Measurements from ENCODE around the gene TANGO6.
"Not testable (repeated sequence)": the region's sequence is repeated elsewhere in the genome, so short reads cannot be mapped to it uniquely, and the experiment has no call there.

TANGO6 gene

DNA sequence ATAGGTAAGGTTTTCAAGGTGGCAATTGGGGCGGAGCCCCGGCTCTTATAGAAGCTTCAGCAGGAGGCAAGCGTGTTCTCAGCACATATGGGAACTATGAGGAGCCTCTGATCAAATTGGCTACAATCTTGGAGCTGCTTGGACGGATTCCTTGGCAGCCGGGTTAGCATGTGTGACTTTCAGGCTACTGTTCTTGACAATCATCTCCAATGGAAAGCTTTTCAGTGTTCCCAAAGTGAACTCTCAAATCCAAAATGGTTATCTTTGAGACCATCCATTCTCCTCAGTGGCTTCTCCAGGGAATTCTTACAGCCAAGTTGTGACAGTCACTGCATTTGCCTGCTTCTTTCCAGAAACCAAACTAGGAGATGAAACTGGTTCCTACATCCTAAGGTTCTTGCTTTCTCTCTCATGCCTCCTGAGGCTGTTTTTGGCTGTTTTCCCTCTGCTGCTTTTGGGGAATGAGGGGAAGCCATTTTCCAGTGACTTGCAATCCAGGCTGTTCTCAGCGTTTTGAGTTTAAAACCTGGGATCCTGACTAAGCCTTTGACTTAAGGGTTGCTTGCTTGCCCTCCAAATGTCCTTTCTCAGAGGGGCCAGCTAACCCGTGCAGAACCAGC is 273.0 kb downstream of the TANGO6 start:
- no peak for DNase-seq (ENCODE audit: low read depth in 2 of 2)

DNA sequence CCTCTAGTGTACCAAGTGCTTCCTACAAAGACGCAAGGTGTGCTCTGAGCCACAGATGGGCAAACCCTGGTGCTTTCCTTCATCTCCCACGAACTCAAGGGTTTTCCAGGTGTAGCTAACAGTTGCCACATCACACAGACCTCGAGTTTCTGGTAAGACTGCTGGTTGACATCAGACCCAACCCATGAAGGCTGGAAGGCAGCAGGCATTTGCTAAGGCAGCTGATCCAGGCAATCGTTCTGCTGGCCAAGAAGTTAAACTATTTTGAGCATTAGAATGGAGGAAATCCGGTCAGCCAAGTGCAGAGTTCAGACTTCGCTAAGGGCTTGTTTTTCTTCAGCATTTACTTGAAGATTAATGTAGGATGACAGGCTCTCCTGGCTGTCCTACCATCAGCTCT is 273.6 kb downstream of the TANGO6 start:
- DNase-seq (ENCODE audit: low read depth in 2 of 2), result no peak

DNA sequence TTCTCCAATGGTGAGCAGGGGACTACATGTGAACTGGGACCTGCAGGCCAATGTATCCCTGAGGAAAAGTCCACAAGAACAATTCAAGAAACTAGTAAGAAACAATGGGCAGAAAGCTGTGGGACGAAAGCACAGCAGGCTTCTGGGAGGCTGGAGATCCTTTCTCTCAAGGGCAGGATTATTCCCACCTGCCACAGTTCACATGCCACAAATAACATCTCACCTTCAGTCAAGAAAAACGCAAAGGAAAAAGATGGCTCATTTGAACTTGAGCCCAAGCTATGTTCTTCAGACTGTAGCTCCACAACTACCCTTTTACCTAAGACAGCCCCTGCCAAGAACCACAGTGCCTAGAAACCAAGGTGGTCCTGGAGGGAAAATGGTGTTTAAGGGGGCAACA is 275.1 kb downstream of the TANGO6 start:
- no peak for DNase-seq (ENCODE audit: low read depth in 2 of 2)

DNA sequence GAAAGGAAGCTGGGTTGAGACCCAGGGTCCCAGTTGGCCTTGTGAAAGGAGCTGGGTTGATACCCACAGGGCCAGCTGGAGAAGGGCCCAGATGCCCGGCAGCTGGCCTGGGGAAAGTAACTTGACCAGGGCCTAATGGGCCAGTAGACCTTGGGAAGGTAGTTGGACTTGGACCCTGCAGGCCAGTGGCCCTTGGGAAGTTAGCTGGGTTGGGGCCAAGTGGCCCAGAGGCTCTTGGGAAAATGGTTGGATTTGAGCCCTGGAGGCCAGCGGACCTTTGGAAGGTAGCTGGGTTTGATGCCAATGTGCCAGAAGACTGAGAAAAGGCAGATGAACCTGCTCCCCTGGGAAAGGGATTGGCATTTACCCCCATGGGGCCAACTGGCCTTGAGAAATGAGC is 275.7 kb downstream of the TANGO6 start:
- DNase-seq (ENCODE audit: low read depth in 2 of 2), result no peak

DNA sequence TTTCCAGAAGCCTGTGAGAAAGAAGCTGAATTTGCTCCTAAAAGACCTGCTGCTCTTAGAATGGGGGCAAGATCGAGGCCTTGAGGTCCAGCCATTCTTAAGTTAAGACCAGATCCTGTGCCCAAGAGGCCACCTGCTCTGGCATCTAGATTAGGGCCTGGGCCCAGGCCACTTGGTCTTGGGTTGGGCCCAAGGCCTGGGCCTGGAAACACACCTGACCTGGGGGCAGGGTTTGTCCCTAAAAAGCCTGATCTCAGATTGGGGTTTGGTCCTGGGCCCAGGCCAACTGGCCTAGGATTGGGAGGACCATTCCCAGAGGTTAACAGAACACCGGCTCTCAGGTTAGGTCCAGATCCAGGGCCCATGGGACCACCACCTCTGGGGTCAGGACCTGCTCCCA is 276.2 kb downstream of the TANGO6 start:
- no peak for DNase-seq (ENCODE audit: low read depth in 2 of 2)

DNA sequence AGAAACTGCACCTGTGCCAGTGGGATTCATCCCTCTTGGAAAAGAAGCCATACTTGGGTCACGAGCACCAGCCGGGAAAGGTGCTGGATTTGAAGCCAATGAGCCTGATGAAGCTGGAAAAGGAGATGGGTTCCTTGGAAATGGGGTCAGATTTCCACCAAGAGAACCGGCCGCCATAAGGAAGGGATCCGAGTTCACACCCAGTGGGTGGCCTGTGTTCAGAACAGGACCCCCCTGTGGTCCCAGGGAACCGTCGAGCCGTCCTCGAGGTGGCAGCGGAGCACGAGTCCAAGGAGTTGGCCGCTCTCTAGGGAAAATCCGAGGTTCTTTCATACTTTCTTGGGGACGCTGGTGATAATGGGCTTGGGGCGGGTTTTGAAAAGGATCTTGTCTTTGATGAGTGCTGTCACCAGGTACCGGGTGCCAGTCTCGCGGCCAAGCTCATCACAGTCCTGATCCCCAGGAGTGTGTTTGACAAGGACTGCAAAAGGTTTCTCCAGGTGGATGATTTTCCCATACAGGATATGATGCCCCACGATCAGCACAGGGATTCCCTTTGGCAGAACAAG is 276.8 kb downstream of the TANGO6 start:
- DNase-seq (ENCODE audit: low read depth in 2 of 2), result no peak

DNA sequence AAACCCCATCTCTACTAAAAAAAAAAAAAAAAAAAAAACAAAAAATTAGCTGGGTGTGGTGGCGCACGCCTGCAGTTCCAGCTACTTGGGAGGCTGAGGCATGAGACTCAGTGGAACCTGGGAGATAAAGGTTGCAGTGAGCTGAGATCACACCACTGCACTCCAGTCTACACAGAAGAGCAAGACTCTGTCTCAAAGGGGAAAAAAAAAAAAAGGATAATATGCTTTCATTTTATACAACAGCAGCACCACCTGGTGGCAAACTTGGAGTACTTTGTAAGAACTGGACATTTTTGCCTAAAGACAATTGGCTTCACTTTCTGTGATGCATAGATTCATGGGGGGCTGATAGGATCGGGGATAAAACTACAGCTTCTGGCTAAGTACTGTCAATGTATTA is 280.6 kb downstream of the TANGO6 start:
- peak; percentile 40 to 60 for DNase-seq (ENCODE audit: low read depth in 2 of 2)

DNA sequence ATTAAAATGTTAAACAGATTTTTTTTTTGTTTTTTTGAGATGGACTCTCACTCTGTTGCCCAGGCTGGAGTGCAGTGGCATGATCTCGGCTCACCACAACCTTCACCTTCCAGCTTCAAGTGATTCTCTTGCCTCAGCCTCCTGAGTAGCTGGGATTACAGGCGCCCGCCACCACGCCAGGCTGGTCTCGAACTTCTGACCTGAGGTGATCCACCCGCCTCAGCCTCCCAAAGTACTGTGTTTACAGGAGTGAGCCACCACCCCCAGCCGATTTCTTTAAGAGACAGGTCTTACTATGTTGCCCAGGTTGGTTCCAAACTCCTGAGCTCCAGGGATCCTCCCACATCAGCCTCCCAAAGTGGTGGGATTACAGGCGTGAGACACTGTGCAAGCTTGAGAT is 281.1 kb downstream of the TANGO6 start:
- not testable (repeated sequence) for DNase-seq (ENCODE audit: low read depth in 2 of 2)

DNA sequence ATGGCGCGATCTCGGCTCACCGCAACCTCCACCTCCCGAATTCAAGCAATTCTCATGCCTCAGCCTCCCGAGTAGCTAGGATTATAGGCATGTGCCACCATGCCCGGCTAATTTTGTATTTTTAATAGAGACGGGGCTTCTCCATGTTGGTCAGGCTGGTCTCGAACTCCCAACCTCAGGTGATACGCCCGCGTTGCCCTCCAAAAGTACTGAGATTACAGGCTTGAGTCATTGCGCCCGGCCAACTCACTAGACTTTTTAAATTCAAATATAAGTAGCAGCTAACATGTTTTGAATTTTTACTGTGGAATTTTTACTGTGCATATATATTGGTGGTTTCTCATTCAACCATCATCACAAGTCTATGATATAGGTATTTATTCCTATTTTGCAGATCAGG is 281.6 kb downstream of the TANGO6 start:
- DNase-seq (ENCODE audit: low read depth in 2 of 2), result not testable (repeated sequence)

DNA sequence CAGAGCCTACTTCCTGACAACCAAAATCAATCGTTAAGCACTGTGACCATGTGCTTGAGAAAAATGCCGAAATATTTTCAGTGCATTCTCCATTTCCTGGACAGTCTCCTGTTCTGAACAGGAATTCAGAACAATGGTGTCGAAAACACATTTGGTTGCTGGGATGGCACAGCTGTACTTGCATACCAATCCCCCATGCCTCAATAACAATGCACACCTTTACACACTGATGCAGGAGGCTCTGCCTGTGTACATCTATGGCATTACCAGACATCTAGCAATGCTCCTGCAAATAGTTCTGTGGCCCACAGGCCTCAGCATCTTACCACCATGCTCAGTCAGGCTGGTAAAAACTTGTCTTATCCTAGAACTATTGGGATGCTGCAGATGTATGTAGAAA is 282.9 kb downstream of the TANGO6 start:
- DNase-seq (ENCODE audit: low read depth in 2 of 2), result no peak

DNA sequence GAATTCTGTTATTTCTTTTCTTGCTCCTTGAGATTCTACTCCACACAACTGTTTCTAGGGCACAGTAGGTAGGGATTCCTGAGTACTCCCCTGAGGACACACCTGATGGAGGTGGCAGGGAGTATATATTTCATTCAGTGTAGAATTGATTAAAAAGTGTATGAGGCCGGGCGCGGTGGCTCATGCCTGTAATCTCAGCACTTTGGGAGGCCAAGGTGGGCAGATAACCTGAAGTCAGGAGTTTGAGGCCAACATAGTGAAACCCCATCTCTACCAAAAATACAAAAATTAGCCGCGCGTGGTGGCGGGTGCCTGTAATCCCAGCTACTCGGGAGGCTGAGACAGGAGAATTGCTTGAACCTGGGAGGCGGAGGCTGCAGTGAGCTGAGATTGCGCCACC is 283.5 kb downstream of the TANGO6 start:
- DNase-seq (ENCODE audit: low read depth in 2 of 2), result not testable (repeated sequence)

DNA sequence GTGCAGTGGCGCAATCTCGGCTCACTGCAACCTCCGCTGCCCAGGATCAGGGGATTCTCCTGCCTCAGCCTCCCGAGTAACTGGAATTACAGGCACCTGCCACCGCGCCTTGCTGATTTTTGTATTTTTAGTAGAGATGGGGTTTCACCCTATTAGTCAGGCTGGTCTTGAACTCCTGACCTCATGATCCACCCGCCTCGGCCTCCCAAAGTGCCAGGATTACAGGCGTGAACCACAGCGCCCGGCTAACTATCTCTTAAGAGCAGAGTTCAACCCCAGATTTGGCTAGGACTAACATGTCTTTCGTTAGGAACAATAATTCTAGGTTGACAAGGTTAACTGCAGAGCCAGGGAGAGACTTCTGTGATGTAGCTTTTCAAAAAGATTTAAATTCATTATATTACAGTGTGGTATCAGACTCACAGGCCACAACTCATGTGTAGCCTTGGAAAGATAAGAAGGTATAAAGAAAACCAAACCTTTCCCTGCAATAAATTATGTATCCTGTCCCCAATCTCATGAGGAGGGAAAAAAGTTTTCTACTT is 284.7 kb downstream of the TANGO6 start:
- DNase-seq (ENCODE audit: low read depth in 2 of 2), result no peak

DNA sequence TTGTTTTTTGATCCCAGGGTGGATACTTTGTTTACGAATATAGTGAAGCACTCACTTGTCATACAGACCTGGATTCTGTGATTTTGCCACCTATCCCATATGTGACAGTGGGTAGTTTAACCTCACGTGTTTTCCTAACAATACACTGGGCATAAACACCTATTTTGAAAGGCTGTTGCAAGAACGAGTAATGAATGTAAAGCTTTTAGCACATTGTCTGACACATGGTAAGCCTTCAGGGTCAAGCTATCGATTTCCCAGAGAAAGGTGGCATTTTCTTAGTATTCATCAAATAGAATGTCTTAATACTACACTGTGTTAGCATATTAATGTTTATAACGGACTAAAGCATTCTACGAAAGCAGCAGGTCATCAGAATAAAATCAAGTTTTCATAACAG is 287.1 kb downstream of the TANGO6 start:
- no peak for DNase-seq (ENCODE audit: low read depth in 2 of 2)

DNA sequence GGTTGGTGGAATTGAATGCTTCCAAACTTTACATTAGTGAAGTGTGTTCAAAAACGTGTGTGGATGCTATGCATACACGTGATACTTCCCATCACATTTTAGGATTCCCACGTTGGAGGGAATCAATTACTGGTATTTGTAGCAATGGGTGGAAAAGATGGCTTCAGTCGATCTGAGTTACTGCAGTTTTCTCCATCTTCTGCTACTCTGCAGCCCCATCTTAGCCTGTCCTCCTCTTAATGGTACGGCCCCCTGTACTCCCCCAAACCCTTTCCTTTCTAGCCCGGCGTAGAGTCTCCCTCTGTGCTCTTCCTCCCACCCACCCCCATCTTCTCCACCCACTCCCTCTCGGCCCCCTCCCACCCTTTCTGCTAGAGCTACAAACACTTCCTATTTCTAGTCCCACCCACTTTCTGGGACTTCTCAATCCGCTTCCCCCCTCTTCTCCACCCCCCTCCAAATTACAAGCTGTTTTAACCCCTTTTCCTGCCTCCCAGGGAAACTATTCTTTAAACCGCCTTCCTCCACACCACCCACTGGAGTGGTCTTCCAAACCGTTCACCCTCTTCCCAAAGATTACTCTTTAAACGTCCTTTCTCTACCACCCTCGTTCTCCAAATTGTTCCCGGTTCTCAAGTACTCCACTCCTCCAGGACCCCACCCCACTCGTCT is 288.0 kb downstream of the TANGO6 start:
- no peak for DNase-seq (ENCODE audit: low read depth in 2 of 2)

DNA sequence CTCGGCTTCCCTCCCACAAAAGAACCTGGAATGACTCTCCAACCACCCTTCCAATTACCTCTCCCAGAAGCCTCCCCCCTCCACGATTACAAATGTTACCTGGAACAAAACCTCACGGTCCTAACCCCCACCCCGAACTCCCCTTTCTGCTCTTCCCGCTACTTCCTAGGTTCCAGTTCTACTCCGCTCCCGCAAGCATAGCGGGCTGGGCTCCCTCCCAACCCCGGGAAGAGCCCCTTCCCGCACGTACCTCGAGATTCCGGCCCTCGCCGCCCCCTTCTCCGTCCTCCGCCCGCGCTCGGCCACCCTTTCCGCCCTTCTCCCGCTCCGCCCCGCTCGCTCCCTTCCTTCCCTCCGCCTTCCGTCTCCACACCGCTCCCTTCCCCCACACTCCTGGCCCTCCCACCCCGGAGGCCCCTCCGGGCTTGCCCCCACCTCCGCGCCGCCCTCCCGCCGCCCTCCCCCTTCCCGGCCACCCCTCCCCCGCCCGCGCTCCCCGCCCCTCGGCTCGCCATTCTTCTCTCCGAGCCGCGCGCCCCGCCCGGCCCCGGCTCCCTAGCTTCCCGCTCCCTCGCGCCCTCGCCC is 288.6 kb downstream of the TANGO6 start:
- peak; percentile 75 to 81 for DNase-seq (ENCODE audit: low read depth in 2 of 2)

DNA sequence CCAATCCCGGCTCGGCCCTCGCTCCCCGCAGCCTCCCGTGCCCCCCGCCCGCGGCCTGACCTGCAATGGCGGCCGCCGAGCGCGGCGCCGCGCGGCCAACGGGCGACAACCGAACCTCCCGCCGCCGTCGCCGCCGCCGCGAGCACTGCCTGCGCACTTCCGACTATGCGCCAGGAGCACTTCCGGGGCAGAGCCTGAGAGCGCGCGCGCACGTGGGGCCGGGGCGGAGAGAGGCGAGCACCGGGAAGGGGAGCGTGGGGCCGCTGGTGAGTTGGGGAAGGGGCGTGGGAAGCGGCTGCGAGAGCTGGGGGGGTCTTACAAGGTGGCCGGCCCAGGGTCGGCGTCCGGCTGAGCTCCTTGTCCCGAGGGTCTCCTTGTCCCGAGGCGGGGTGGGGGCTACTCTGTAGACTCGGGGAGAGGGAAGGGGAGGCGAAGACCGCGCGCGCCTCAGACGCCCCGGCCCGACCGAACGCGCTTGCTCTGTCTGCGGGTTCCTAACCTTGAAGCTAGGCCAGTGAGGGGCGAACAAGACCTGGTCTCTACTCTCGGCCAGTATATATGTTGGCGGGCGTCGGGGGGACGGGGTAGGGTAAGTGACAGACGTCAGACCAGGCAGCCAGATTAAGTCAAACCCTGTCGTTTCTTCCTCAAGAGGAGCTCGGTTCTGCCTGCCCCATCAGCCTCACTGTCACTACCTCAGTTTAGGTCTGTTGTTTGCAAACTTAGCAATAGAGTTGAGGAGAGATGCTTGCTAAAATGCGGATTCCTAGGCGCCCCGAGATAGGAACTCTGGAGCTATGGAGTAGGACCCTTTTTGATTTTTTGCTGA is 289.3 kb downstream of the TANGO6 start, which contains the start of the genes CHTF8 and UTP4:
Gene CHTF8 (minus strand): TSS at position 165 of the 829 bp plus-strand sequence. CDS start 11,130 bp downstream, outside the sequence.
Gene UTP4 (plus strand): TSS at position 226 of the 829 bp plus-strand sequence. CDS start 811 bp downstream, outside the sequence.
- DNase-seq (ENCODE audit: low read depth in 2 of 2), result peak; percentile 79 to 86

DNA sequence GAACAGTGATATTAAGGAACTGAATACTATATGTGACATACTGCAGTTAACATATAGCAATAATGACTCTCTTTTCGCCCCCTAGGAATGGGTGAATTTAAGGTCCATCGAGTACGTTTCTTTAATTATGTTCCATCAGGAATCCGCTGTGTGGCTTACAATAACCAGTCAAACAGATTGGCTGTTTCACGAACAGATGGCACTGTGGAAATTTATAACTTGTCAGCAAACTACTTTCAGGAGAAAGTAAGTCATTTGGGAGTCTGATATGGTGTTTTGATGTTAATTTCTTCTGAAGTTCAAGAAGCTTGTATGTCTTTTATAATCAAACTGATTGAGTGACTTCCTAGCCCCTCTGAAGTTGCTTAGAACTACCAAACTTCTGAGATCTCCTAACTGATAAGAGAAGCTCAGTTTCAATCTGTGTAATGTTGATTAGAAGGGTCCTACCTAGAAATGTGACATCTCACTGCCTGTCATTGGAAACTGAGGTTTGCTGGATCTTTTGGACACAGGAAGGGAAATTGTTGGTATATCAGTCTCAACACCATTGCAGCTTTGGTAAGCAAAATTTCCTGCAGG is 290.1 kb downstream of the TANGO6 start:
- no peak for DNase-seq (ENCODE audit: low read depth in 2 of 2)
